Activated CD4-positive, alpha-beta T cell treated with anti-CD3 and anti-CD28 coated beads, Interleukin-2, amount 50 U/mL, for 16 hours (primary cell): Measurements from ENCODE around the gene PRIMPOL.
A peak's percentile ranks its signal among the peaks of the same experiment; 100 is the strongest.
"Not testable (repeated sequence)": the region's sequence is repeated elsewhere in the genome, so short reads cannot be mapped to it uniquely, and the experiment has no call there.

Experiments used
- DNase-seq: peaks from one replicate; pipeline ENCODE4 v3.0.0-alpha.2; 2020

PRIMPOL gene

GRCh38 chr4:184641451-184641850, 8.1 kb upstream of the PRIMPOL start:
- no peak for DNase-seq

- peak; percentile 38 for DNase-seq
Measured at GRCh38 chr4:184643731-184644130, 5.8 kb upstream of the PRIMPOL start.

- DNase-seq: peak; percentile 58
Measured at GRCh38 chr4:184644553-184645307, 4.8 kb upstream of the PRIMPOL start.

GRCh38 chr4:184645904-184646610, 3.5 kb upstream of the PRIMPOL start:
- no peak for DNase-seq

- no peak for DNase-seq
Measured at GRCh38 chr4:184647266-184648053, 2.1 kb upstream of the PRIMPOL start.

GRCh38 chr4:184648054-184648312, 1.6 kb upstream of the PRIMPOL start:
- no peak for DNase-seq

GRCh38 chr4:184648313-184649025, 1.1 kb upstream of the PRIMPOL start:
- peak; percentile 53 for DNase-seq

GRCh38 chr4:184649971-184650855, 675 bp downstream of the PRIMPOL start:
- peak; percentile 24 for DNase-seq

- DNase-seq: no peak
Measured at GRCh38 chr4:184651899-184652298, 2.4 kb downstream of the PRIMPOL start.

GRCh38 chr4:184652681-184653080, 3.1 kb downstream of the PRIMPOL start:
- DNase-seq: not testable (repeated sequence)

GRCh38 chr4:184653650-184654049, 4.1 kb downstream of the PRIMPOL start:
- no peak for DNase-seq

- no peak for DNase-seq
Measured at GRCh38 chr4:184655889-184656869, 6.6 kb downstream of the PRIMPOL start.

- DNase-seq: no peak
Measured at GRCh38 chr4:184657144-184657543, 7.6 kb downstream of the PRIMPOL start.

- not testable (repeated sequence) for DNase-seq
Measured at GRCh38 chr4:184657820-184658219, 8.3 kb downstream of the PRIMPOL start.

- DNase-seq: no peak
Measured at GRCh38 chr4:184660978-184661377, 11.4 kb downstream of the PRIMPOL start.

GRCh38 chr4:184662236-184662635, 12.7 kb downstream of the PRIMPOL start:
- DNase-seq: no peak

GRCh38 chr4:184664445-184665210, 15.1 kb downstream of the PRIMPOL start:
- no peak for DNase-seq

- no peak for DNase-seq
Measured at GRCh38 chr4:184666670-184667069, 17.1 kb downstream of the PRIMPOL start.

GRCh38 chr4:184668096-184668495, 18.6 kb downstream of the PRIMPOL start:
- no peak for DNase-seq

- DNase-seq: peak; percentile 68
Measured at GRCh38 chr4:184668511-184669114, 19.1 kb downstream of the PRIMPOL start.
